K562 (cell line): ENCODE data around the gene ACAD10. TPM values are rescaled to one million over a fixed set of nuclear protein-coding genes. Genes with fewer than 3 reads are reported as not detected.

ENCODE experiments used
- ARID4B ChIP-seq: sonication (generic); formaldehyde crosslinking; IDR thresholded peaks from 2 replicates; pipeline ENCODE4 v1.8.0; 2022; ENCODE audit warnings: mild to moderate bottlenecking, missing genetic modification reagents
- GTF2F1 ChIP-seq: IDR thresholded peaks from 2 replicates; pipeline ENCODE4 v1.6.1; 2011; ENCODE audit warnings: low read depth, low read length, improper control_type of control experiment
- HMGN3 ChIP-seq: IDR thresholded peaks from 2 replicates; pipeline ENCODE4 v1.6.1; 2011; ENCODE audit warnings: borderline replicate concordance, low read depth, mild to moderate bottlenecking, mixed read lengths, low read length; ENCODE audit not compliant: insufficient read length; ENCODE audit errors: extremely low read depth
- L3MBTL2 ChIP-seq: fragments of 450-650 bp; IDR thresholded peaks from 2 replicates; pipeline ENCODE4 v1.6.1; 2016; ENCODE audit warnings: mild to moderate bottlenecking, moderate library complexity
- MNT ChIP-seq, 2 experiments: fragments of 450-650 bp; conservative IDR thresholded peaks; 2 replicates each; pipeline ENCODE4 v1.6.1; 2017; ENCODE audit warnings: mild to moderate bottlenecking in 2 of 2, moderate library complexity in 2 of 2
- NR3C1 ChIP-seq: sonication (generic); formaldehyde crosslinking; IDR thresholded peaks from 2 replicates; pipeline ENCODE4 v1.8.1; 2022; ENCODE audit warnings: missing genetic modification reagents
- POU5F1 ChIP-seq: fragments of 150-350 bp; IDR thresholded peaks from 2 replicates; pipeline ENCODE4 v1.6.1; 2014; ENCODE audit warnings: borderline replicate concordance, low read length, low read depth, mild to moderate bottlenecking; ENCODE audit not compliant: partially characterized antibody
- PURB ChIP-seq: sonication (generic); formaldehyde crosslinking; IDR thresholded peaks from 2 replicates; pipeline ENCODE4 v1.9.0; 2021; ENCODE audit warnings: low read depth, mild to moderate bottlenecking, missing genetic modification reagents
- TAF9B ChIP-seq: fragments of 450-650 bp; IDR thresholded peaks from 2 replicates; pipeline ENCODE4 v1.6.1; 2018; ENCODE audit warnings: mild to moderate bottlenecking; ENCODE audit not compliant: partially characterized antibody
- TAL1 ChIP-seq: fragments of 450-650 bp; IDR thresholded peaks from 2 replicates; pipeline ENCODE4 v1.6.1; 2016; ENCODE audit warnings: mild to moderate bottlenecking
- ZNF408 ChIP-seq: fragments of 250-450 bp; sonication (Bioruptor Pico); IDR thresholded peaks from 2 replicates; pipeline ENCODE4 v1.4.0; 2020; ENCODE audit warnings: low read depth, mild to moderate bottlenecking, moderate library complexity
- ZNF431 ChIP-seq: sonication (generic); formaldehyde crosslinking; IDR thresholded peaks from 2 replicates; pipeline ENCODE4 v1.8.0; 2022; ENCODE audit warnings: mild to moderate bottlenecking, missing genetic modification reagents
- polyA plus RNA-seq, 8 experiments: library from polyadenylated mRNA; depleted of rRNA in 4 of 8; stranded (reverse) in 5 of 8; unstranded in 3 of 8; fragments of >200 nt; fragmentation: Nextera tagmentation in 2 of 8; fragmentation: Illumina TruSeq in 1 of 8; extraction: Ambion mirVana in 2 of 8; extraction: Trizol in 1 of 8; gene quantifications; 2 replicates each; pipeline versions ENCODE4 v1.2.1 to v1.2.3, GENCODE V29; 2011 to 2014; ENCODE audit warnings: inconsistent platforms in 1 of 8, missing spikeins in 1 of 8
- total RNA-seq, 7 experiments: library from RNA; depleted of rRNA in 6 of 7; stranded (reverse); fragments of >200 nt in 6 of 7; fragmentation: Illumina TruSeq in 2 of 7; extraction: Trizol in 2 of 7; gene quantifications; 2 replicates each; pipeline versions ENCODE4 v1.2.1 to v1.2.3, GENCODE V29; 2011 to 2021; ENCODE audit warnings: low replicate concordance in 1 of 7
- TF ChIP-seq, protein P1 (sequence below): fragments of 450-650 bp; formaldehyde crosslinking; IDR thresholded peaks from 2 replicates; pipeline ENCODE4 v1.4.0; 2020; ENCODE audit warnings: mild to moderate bottlenecking
- TF ChIP-seq, protein P2 (sequence below): sonication (generic); formaldehyde crosslinking; IDR thresholded peaks from 2 replicates; pipeline ENCODE4 v1.9.0; 2022; ENCODE audit warnings: mild to moderate bottlenecking, missing genetic modification reagents

ACAD10 gene
- total and polyA plus RNA-seq, 9 of the 15 experiments (the other 6 are each of a cell fraction or from before 2014, with no cell fraction given) = 2.3 to 19.2 (median 12.0) TPM

DNA sequence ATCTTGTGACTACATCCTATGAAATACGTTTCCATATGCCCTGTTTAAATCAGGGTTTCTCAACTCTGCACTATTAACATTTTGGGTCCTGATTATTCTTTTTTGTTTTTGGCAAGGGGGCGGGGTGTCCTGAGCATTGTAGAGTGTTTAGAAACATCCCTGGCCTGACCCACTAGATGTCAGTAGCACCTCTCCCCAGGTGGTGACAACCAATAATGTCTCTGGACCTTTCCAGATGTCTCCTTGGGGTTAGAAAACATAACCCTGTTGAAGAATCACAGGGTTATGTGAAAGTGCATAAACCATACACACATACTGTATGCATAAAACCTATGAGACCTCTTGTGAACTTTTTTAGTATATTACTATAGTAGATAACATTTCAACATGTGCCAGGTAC is 1.4 kb downstream of the ACAD10 start (continued):
- no peak for TF ChIP-seq ARID4B (CRISPR knock-in tag)
- TF ChIP-seq, protein P1, sequence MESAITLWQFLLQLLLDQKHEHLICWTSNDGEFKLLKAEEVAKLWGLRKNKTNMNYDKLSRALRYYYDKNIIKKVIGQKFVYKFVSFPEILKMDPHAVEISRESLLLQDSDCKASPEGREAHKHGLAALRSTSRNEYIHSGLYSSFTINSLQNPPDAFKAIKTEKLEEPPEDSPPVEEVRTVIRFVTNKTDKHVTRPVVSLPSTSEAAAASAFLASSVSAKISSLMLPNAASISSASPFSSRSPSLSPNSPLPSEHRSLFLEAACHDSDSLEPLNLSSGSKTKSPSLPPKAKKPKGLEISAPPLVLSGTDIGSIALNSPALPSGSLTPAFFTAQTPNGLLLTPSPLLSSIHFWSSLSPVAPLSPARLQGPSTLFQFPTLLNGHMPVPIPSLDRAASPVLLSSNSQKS (CRISPR knock-in tag) = no peak
- no peak for TF ChIP-seq L3MBTL2
- TF ChIP-seq, protein P2, sequence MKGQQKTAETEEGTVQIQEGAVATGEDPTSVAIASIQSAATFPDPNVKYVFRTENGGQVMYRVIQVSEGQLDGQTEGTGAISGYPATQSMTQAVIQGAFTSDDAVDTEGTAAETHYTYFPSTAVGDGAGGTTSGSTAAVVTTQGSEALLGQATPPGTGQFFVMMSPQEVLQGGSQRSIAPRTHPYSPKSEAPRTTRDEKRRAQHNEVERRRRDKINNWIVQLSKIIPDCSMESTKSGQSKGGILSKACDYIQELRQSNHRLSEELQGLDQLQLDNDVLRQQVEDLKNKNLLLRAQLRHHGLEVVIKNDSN = no peak
- no peak for TF ChIP-seq HMGN3
- TF ChIP-seq MNT (conservative IDR thresholded peaks at IDR 0.05) = 0 out of 4 replicates have a peak, but pooled peaks of 1 of the 2 experiments have one; percentile 21
- no peak for TF ChIP-seq POU5F1
- TF ChIP-seq PURB (CRISPR knock-in tag) = no peak
- TF ChIP-seq TAF9B = no peak
- no peak for TF ChIP-seq GTF2F1
- TF ChIP-seq TAL1 = peak; percentile 14; the same call in 1 of the 2 replicates
- TF ChIP-seq ZNF431 = no peak
- no peak for TF ChIP-seq ZNF408
- no peak for TF ChIP-seq NR3C1
- TF ChIP-seq, all 486 proteins: peak for 8
